T-cell (primary cell): ENCODE data around the gene SLCO1B3. TPM values are rescaled to one million over a fixed set of nuclear protein-coding genes. Genes with fewer than 3 reads are reported as not detected.

Source experiments
- ATAC-seq, 4 experiments: fragments of 200-7000 bp in 3 of 4; fragments of 150-1000 bp in 1 of 4; cut with Tn5 transposase; replicated peaks in 1 of 4; 1 replicate in 3 of 4; 2 replicates in 1 of 4; pipeline ENCODE4 v1.10.0; 2021; ENCODE audit warnings: moderate library complexity in 3 of 4, mild to moderate bottlenecking in 2 of 4, moderate number of reproducible peaks in 1 of 4
- CTCF ChIA-PET, 2 donors: fragments of 300-600 bp; sonication (Branson Sonifier 250); formaldehyde crosslinking; loops; one replicate each; lab custom pipeline; 2022; ENCODE audit warnings: antibody characterized with exemption in 2 of 2; lab: Charles Lee
- POLR2A ChIA-PET, 2 donors: fragments of 300-600 bp; sonication (Branson Sonifier 250); formaldehyde crosslinking; loops; one replicate each; lab custom pipeline; 2022; ENCODE audit warnings: antibody characterized with exemption in 2 of 2; lab: Charles Lee
- DNase-seq, 35 experiments: peaks; one replicate each; pipeline versions ENCODE4 v3.0.0 to v3.0.0-alpha.2; 2013 to 2023
- H3K27ac ChIP-seq: one replicate; pipeline ENCODE4 v1.5.1; 2013; ENCODE audit warnings: low read length
- H3K27me3 ChIP-seq, 2 experiments: replicated peaks in 1 of 2; 1 replicate in 1 of 2; 2 replicates in 1 of 2; pipeline versions ENCODE4 v1.6.1 to v1.7.0; 2013; ENCODE audit warnings: low read length in 1 of 2, mixed read lengths in 1 of 2; ENCODE audit not compliant: control insufficient read depth in 2 of 2, insufficient read depth in 2 of 2; ENCODE audit errors: extremely low read depth in 1 of 2
- H3K36me3 ChIP-seq, 2 donors: 1 replicate in 1 of 2; 2 replicates in 1 of 2; pipeline versions ENCODE4 v1.6.1 to v1.7.0; 2013; ENCODE audit warnings: low read length in 1 of 2; ENCODE audit not compliant: control insufficient read depth in 2 of 2, insufficient read depth in 1 of 2; ENCODE audit errors: extremely low read depth in 1 of 2
- H3K4me1 ChIP-seq, 2 experiments: 1 replicate in 1 of 2; 2 replicates in 1 of 2; pipeline versions ENCODE4 v1.6.1 to v1.7.0; 2013; ENCODE audit warnings: low read length in 2 of 2, mixed read lengths in 1 of 2; ENCODE audit not compliant: insufficient read depth in 2 of 2, control insufficient read depth in 1 of 2; ENCODE audit errors: extremely low read depth in 1 of 2
- H3K4me3 ChIP-seq, 2 donors: 1 replicate in 1 of 2; 2 replicates in 1 of 2; pipeline versions ENCODE4 v1.5.1 to v1.7.0; 2013; ENCODE audit warnings: mild to moderate bottlenecking in 2 of 2, low read length in 1 of 2, moderate library complexity in 1 of 2; ENCODE audit not compliant: control insufficient read depth in 1 of 2; ENCODE audit errors: extremely low read depth in 1 of 2
- H3K9me3 ChIP-seq: 2 replicates; pipeline ENCODE4 v1.7.0; 2013
- H3K27ac Mint-ChIP-seq, 2 donors: one replicate each; pipeline ENCODE4 v1.8.0; 2020 to 2021; ENCODE audit warnings: mild to moderate bottlenecking in 2 of 2, mixed read lengths in 2 of 2
- H3K27me3 Mint-ChIP-seq, 2 donors: one replicate each; pipeline ENCODE4 v1.8.0; 2021 to 2022; ENCODE audit warnings: mixed read lengths in 2 of 2
- H3K36me3 Mint-ChIP-seq: one replicate; pipeline ENCODE4 v1.8.0; 2021; ENCODE audit warnings: mixed read lengths
- H3K4me1 Mint-ChIP-seq, 3 donors: one replicate each; pipeline ENCODE4 v1.8.0; 2020 to 2022; ENCODE audit warnings: mixed read lengths in 3 of 3, mild to moderate bottlenecking in 1 of 3
- H3K4me3 Mint-ChIP-seq, 3 donors: one replicate each; pipeline ENCODE4 v1.8.0; 2020 to 2022; ENCODE audit warnings: mild to moderate bottlenecking in 3 of 3, mixed read lengths in 3 of 3, moderate library complexity in 3 of 3
- H3K9me3 Mint-ChIP-seq, 3 donors: one replicate each; pipeline ENCODE4 v1.8.0; 2020 to 2022; ENCODE audit warnings: mixed read lengths in 3 of 3
- WGBS: methylation state at CpG from one replicate; pipeline ENCODE4 v1.1.5; 2013; ENCODE audit warnings: missing lambda C conversion rate; ENCODE audit not compliant: insufficient coverage; 5-methylcytosine and 5-hydroxymethylcytosine counted together
- total RNA-seq, 35 experiments: library from RNA in 6 of 35; stranded (reverse) in 6 of 35; fragments of 120-200 nt in 1 of 35; gene quantifications; one replicate each; pipeline versions ENCODE4 v1.2.1 to v1.2.4 and lab custom pipeline; 2013 to 2026

The SLCO1B3 gene
- total RNA-seq, 5 donors from 2014 or later (not counting 1 experiment from before 2014, with no cell fraction given), result not detected

DNA sequence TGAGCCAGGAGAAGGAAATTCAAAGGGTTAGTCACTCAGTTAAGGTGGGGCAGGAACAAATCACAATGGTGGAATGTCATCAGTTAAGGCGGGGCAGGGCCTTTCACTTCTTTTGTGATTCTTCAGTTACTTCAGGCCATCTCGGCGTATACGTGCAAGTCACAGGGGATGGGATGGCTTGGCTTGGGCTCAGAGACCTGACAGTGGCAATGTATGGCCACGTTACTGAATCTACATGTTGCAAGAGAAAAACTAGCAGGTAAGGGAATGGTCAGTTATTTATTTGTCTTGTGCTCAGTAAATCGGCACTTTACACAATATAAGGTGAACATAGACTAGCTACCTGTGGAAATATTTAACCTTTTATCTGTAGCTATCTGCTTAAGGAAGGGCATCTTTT lies 11.9 kb downstream of the SLCO1B3 start:
- no peak for DNase-seq
- Mint-ChIP-seq H3K27ac (no peak overlapping the region), H3K9me3 (peaks cover 3 to 33% (median 4%) of the 10 kb centered on the region in 3 donors), H3K27me3 (no peaks in the 10 kb centered on the region), H3K4me1 (no peaks in the 10 kb centered on the region), H3K36me3 (no peaks in the 10 kb centered on the region), H3K4me3 (no peak overlapping the region)
- ChIA-PET CTCF (no interaction called here), POLR2A (no interaction called here)
- no peak overlapping the region for H3K4me3 ChIP-seq
- no peak for ATAC-seq
- no peaks in the 10 kb centered on the region for H3K9me3 ChIP-seq
- H3K4me1 ChIP-seq, result no peaks in the 10 kb centered on the region
- no peaks in the 10 kb centered on the region for H3K36me3 ChIP-seq
- no peaks in the 10 kb centered on the region for H3K27me3 ChIP-seq
- WGBS, result 100% methylated on average over 1 of the region's 6 CpGs
- H3K27ac ChIP-seq, result no peak overlapping the region

- no peaks in the 10 kb centered on the region for H3K36me3 ChIP-seq
- no peak for DNase-seq
- no CpG with 5 or more reads among the region's 4 CpGs for WGBS
- no peak overlapping the region for H3K4me3 ChIP-seq
- H3K9me3 Mint-ChIP-seq, result peaks cover 3 to 33% (median 4%) of the 10 kb centered on the region in 3 donors
- no peaks in the 10 kb centered on the region for H3K9me3 ChIP-seq
- no peaks in the 10 kb centered on the region for H3K4me1 Mint-ChIP-seq
- no peak for ATAC-seq
- no peak overlapping the region for H3K4me3 Mint-ChIP-seq
- H3K27ac Mint-ChIP-seq, result no peak overlapping the region
- CTCF ChIA-PET, result no interaction called here
- no peaks in the 10 kb centered on the region for H3K4me1 ChIP-seq
- H3K36me3 Mint-ChIP-seq, result no peaks in the 10 kb centered on the region
- H3K27me3 Mint-ChIP-seq, result no peaks in the 10 kb centered on the region
- no peaks in the 10 kb centered on the region for H3K27me3 ChIP-seq
- POLR2A ChIA-PET, result no interaction called here
- no peak overlapping the region for H3K27ac ChIP-seq
Measured at GRCh38 chr12:20822925-20823324, 12.4 kb downstream of the SLCO1B3 start.

GRCh38 chr12:20829919-20830318 lies 19.4 kb downstream of the SLCO1B3 start:
- DNase-seq, result no peak
- ChIA-PET CTCF (no interaction called here), POLR2A (no interaction called here)
- H3K27ac Mint-ChIP-seq, result no peak overlapping the region
- no peaks in the 10 kb centered on the region for H3K36me3 Mint-ChIP-seq
- H3K27ac ChIP-seq, result no peak overlapping the region
- H3K4me1 Mint-ChIP-seq, result no peaks in the 10 kb centered on the region
- WGBS, result no CpG with 5 or more reads among the region's 3 CpGs
- no peaks in the 10 kb centered on the region for H3K4me1 ChIP-seq
- H3K36me3 ChIP-seq, result no peaks in the 10 kb centered on the region
- H3K4me3 Mint-ChIP-seq, result no peak overlapping the region
- H3K27me3 Mint-ChIP-seq, result no peaks in the 10 kb centered on the region
- no peaks in the 10 kb centered on the region for H3K9me3 Mint-ChIP-seq
- H3K27me3 ChIP-seq, result no peaks in the 10 kb centered on the region
- no peak overlapping the region for H3K4me3 ChIP-seq
- H3K9me3 ChIP-seq, result no peaks in the 10 kb centered on the region
- ATAC-seq, result no peak

DNA sequence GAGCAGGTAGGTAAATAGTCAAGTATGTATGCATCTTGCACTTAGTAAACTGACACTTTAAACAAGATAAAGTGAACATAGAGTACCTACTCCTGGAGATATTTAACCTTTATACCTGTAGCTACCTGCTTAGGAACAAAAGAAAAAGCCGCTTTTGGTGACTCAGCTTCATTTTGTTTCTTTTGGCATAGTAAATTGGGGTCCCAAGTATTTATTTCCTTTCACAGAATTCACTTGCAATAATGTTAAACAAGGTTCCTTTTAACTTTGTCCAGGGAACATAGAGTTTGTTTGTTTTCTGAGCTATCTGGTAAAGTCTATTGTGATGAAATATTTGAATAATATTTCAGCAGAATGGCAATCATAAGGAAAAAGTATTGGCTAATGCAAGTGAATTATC lies 20.0 kb downstream of the SLCO1B3 start:
- Histone ChIP-seq H3K4me1 (no peaks in the 10 kb centered on the region), H3K4me3 (no peak overlapping the region), H3K9me3 (no peaks in the 10 kb centered on the region), H3K36me3 (no peaks in the 10 kb centered on the region), H3K27me3 (no peaks in the 10 kb centered on the region), H3K27ac (no peak overlapping the region)
- H3K4me3 Mint-ChIP-seq, result no peak overlapping the region
- no peak for DNase-seq
- H3K27me3 Mint-ChIP-seq, result no peaks in the 10 kb centered on the region
- WGBS, result no CpG with 5 or more reads among the region's 1 CpG
- H3K4me1 Mint-ChIP-seq, result no peaks in the 10 kb centered on the region
- ChIA-PET CTCF (no interaction called here), POLR2A (no interaction called here)
- no peaks in the 10 kb centered on the region for H3K36me3 Mint-ChIP-seq
- ATAC-seq, result no peak
- H3K27ac Mint-ChIP-seq, result no peak overlapping the region
- peaks cover 2 to 3% (median 3%) of the 10 kb centered on the region in 3 donors for H3K9me3 Mint-ChIP-seq

DNA sequence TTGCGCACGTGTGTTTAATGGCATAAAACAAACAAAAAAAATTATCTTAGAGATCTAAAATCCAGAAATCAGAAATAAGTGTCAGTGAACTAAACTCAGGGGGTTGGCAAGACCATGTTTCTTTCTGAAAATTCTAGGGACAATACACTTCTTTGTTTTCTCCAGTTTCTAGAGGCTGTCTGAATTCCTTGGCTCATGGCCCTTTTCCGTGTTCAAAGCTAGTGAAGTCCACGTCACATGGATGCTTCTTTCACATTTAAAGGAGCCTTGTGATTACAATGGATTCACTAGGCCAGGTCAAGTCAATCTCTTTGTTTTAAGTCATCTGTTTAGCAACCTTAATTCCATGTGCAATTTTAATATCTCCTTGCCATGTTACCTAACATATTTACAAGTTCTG lies 22.4 kb downstream of the SLCO1B3 start:
- no peak for ATAC-seq

GRCh38 chr12:20852649-20853048 lies 42.1 kb downstream of the SLCO1B3 start:
- no peaks in the 10 kb centered on the region for H3K9me3 ChIP-seq
- no peak for ATAC-seq
- no peak overlapping the region for H3K4me3 Mint-ChIP-seq
- no peak overlapping the region for H3K27ac Mint-ChIP-seq
- no peaks in the 10 kb centered on the region for H3K4me1 ChIP-seq
- H3K36me3 Mint-ChIP-seq, result no peaks in the 10 kb centered on the region
- no peaks in the 10 kb centered on the region for H3K27me3 Mint-ChIP-seq
- no peak overlapping the region for H3K27ac ChIP-seq
- H3K9me3 Mint-ChIP-seq, result peaks cover 0 to 20% (median 19%) of the 10 kb centered on the region in 3 donors
- ChIA-PET POLR2A (no interaction called here), CTCF (no interaction called here)
- no peak for DNase-seq
- H3K36me3 ChIP-seq, result no peaks in the 10 kb centered on the region
- H3K4me1 Mint-ChIP-seq, result no peaks in the 10 kb centered on the region
- no peaks in the 10 kb centered on the region for H3K27me3 ChIP-seq
- no peak overlapping the region for H3K4me3 ChIP-seq

More for the DNA sequence above, 22.4 kb downstream of the SLCO1B3 start:
- Histone ChIP-seq H3K36me3 (no peaks in the 10 kb centered on the region), H3K4me1 (no peaks in the 10 kb centered on the region), H3K27ac (no peak overlapping the region), H3K9me3 (no peaks in the 10 kb centered on the region), H3K4me3 (no peak overlapping the region), H3K27me3 (no peaks in the 10 kb centered on the region)
- ChIA-PET CTCF (no interaction called here), POLR2A (no interaction called here)
- 92% methylated on average over 2 of the region's 4 CpGs for WGBS
- Mint-ChIP-seq H3K9me3 (peaks cover 3 to 8% (median 7%) of the 10 kb centered on the region in 3 donors), H3K4me3 (no peak overlapping the region), H3K27ac (no peak overlapping the region), H3K4me1 (no peaks in the 10 kb centered on the region), H3K36me3 (no peaks in the 10 kb centered on the region), H3K27me3 (no peaks in the 10 kb centered on the region)
- no peak for DNase-seq

DNA sequence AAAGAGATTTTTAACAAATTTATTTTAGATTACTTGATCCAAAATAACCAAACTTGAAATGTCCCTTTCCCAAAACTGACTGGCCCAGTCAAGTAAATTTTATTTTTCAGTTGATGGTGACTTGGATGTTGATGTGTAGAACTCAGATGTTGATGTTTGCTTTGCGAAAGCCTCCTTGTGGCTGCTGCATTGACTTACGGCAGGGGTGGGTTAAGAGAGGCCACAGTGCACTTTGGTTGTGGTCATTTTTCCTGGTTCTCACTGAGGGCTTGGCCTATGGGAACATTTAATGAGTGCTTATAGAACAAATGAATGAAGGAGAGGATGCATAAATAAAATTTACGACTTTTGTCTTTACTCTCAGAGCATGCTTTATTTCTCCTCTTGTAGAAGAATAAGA lies 52.6 kb downstream of the SLCO1B3 start:
- Mint-ChIP-seq H3K36me3 (no peaks in the 10 kb centered on the region), H3K9me3 (peaks cover 4 to 7% (median 6%) of the 10 kb centered on the region in 3 donors), H3K4me1 (no peaks in the 10 kb centered on the region), H3K27ac (no peak overlapping the region), H3K4me3 (no peak overlapping the region), H3K27me3 (no peaks in the 10 kb centered on the region)
- DNase-seq (no peak), ATAC-seq (no peak)
- Histone ChIP-seq H3K4me1 (no peaks in the 10 kb centered on the region), H3K36me3 (no peaks in the 10 kb centered on the region), H3K27me3 (no peaks in the 10 kb centered on the region), H3K9me3 (no peaks in the 10 kb centered on the region), H3K27ac (no peak overlapping the region), H3K4me3 (no peak overlapping the region)
- POLR2A ChIA-PET, result no interaction called here
- 93% methylated on average over 2 of the region's 3 CpGs for WGBS
- CTCF ChIA-PET, result no interaction called here
